ENCODE measurements around the gene YBEY.

DNA sequence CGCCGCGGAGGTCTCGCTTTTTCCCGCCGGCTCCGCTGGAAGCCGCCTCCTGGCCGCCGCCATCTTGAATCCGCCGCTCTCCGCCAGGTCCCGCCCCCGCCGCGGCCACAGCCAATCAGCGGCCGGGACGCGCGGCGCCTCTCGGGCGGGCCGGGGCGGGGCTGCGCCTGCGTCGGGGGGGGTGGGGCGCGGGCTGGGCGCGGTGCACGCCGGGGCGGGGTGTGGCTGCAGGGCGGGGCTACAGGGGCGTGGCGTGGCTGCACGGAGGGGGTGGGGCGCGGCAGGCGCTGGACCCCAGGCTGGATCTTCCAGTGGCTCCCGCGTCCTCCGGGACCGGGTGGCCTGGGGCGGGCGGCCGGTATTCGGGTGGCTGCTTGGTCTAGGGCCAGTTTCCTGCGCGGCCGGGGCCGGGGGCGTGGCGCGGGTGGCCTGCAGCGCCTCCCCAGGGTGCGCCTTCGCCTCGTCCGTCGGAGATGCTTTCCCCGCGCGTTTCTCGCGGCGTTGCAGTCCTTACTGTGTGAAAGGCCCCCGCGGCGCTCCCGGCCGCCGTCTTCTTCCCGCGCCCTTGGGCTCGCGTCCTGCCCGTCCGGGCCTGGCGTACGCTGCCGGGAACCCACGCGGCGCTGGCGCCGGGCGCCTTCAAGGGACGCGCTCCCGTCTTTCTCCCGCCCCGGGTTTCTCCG, 38.4 kb downstream of the YBEY start:
- TF ChIP-seq, protein P1, sequence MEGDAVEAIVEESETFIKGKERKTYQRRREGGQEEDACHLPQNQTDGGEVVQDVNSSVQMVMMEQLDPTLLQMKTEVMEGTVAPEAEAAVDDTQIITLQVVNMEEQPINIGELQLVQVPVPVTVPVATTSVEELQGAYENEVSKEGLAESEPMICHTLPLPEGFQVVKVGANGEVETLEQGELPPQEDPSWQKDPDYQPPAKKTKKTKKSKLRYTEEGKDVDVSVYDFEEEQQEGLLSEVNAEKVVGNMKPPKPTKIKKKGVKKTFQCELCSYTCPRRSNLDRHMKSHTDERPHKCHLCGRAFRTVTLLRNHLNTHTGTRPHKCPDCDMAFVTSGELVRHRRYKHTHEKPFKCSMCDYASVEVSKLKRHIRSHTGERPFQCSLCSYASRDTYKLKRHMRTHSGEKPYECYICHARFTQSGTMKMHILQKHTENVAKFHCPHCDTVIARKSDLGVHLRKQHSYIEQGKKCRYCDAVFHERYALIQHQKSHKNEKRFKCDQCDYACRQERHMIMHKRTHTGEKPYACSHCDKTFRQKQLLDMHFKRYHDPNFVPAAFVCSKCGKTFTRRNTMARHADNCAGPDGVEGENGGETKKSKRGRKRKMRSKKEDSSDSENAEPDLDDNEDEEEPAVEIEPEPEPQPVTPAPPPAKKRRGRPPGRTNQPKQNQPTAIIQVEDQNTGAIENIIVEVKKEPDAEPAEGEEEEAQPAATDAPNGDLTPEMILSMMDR (conservative IDR thresholded peaks at IDR 0.05; ENCODE audit: low read length): no peak
- no peak for TF ChIP-seq EZH2phosphoT487 (IDR thresholded peaks at IDR 0.05; ENCODE audit: borderline replicate concordance, low read depth, low read length)
